ENCODE data around the gene REG1A.

REG1A gene

GRCh38 chr2:79120194-79120713 is at the start of gene REG1A:
TSS of gene REG1A (plus strand) at chr2:79120488. CDS start at chr2:79120862, 374 bp downstream.
- DNase-seq, result no peak

GRCh38 chr2:79071078-79071477 is 49.2 kb upstream of the REG1A start:
- no peak for DNase-seq

- DNase-seq, result no peak
Measured at GRCh38 chr2:79082987-79083386, 37.3 kb upstream of the REG1A start.

- DNase-seq, result no peak
Measured at GRCh38 chr2:79083597-79084251, 36.6 kb upstream of the REG1A start.

- DNase-seq, result no peak
Measured at GRCh38 chr2:79084495-79085135, 35.7 kb upstream of the REG1A start.

GRCh38 chr2:79085382-79085781 is 34.9 kb upstream of the REG1A start:
- DNase-seq, result no peak

GRCh38 chr2:79086255-79086654 is 34.0 kb upstream of the REG1A start:
- no peak for DNase-seq

- DNase-seq, result no peak
Measured at GRCh38 chr2:79087785-79088364, 32.4 kb upstream of the REG1A start, which contains the start of gene REG1B. TSS of gene REG1B (minus strand) at chr2:79087993. CDS start at chr2:79087612, 381 bp downstream.

GRCh38 chr2:79090693-79091092 is 29.6 kb upstream of the REG1A start:
- no peak for DNase-seq

GRCh38 chr2:79097843-79098242 is 22.4 kb upstream of the REG1A start:
- no peak for DNase-seq

GRCh38 chr2:79099140-79099686 is 21.1 kb upstream of the REG1A start:
- no peak for DNase-seq

GRCh38 chr2:79100285-79100684 is 20.0 kb upstream of the REG1A start:
- no peak for DNase-seq

GRCh38 chr2:79101024-79101423 is 19.3 kb upstream of the REG1A start:
- no peak for DNase-seq

GRCh38 chr2:79103214-79103613 is 17.1 kb upstream of the REG1A start:
- DNase-seq, result no peak

- DNase-seq, result no peak
Measured at GRCh38 chr2:79105259-79105658, 15.0 kb upstream of the REG1A start.

GRCh38 chr2:79112269-79112668 is 8.0 kb upstream of the REG1A start:
- DNase-seq, result no peak

- DNase-seq, result no peak
Measured at GRCh38 chr2:79114797-79115494, 5.3 kb upstream of the REG1A start.

- DNase-seq, result no peak
Measured at GRCh38 chr2:79116997-79117928, 3.0 kb upstream of the REG1A start.

- no peak for DNase-seq
Measured at GRCh38 chr2:79122676-79123075, 2.4 kb downstream of the REG1A start.

- no peak for DNase-seq
Measured at GRCh38 chr2:79124907-79125720, 4.8 kb downstream of the REG1A start.

- no peak for DNase-seq
Measured at GRCh38 chr2:79125721-79125985, 5.4 kb downstream of the REG1A start.

All from stimulated activated naive CD4-positive, alpha-beta T cell (primary cell).